Hepatocyte (in vitro differentiated cells): ENCODE data around the gene KDM1B.
A peak's percentile ranks its signal among the peaks of the same experiment; 100 is the strongest.

ENCODE experiments used
- EZH2 ChIP-seq: fragments of 200-600 bp; sonication (generic); IDR thresholded peaks from 2 replicates; pipeline ENCODE4 v1.6.1; 2016; ENCODE audit warnings: antibody characterized with exemption, mild to moderate bottlenecking, borderline replicate concordance
- EZH2phosphoT487 ChIP-seq: fragments of 200-600 bp; sonication (generic); IDR thresholded peaks from one replicate; pipeline ENCODE4 v1.6.1; 2018; ENCODE audit warnings: antibody characterized with exemption, mild to moderate bottlenecking, low read depth, moderate library complexity; ENCODE audit not compliant: unreplicated experiment, severe bottlenecking
- TF ChIP-seq, protein P1 (sequence below): fragments of 200-600 bp; sonication (generic); IDR thresholded peaks from 2 replicates; pipeline ENCODE4 v1.5.1; 2016; ENCODE audit warnings: antibody characterized with exemption, mild to moderate bottlenecking; ENCODE audit not compliant: poor library complexity

DNA sequence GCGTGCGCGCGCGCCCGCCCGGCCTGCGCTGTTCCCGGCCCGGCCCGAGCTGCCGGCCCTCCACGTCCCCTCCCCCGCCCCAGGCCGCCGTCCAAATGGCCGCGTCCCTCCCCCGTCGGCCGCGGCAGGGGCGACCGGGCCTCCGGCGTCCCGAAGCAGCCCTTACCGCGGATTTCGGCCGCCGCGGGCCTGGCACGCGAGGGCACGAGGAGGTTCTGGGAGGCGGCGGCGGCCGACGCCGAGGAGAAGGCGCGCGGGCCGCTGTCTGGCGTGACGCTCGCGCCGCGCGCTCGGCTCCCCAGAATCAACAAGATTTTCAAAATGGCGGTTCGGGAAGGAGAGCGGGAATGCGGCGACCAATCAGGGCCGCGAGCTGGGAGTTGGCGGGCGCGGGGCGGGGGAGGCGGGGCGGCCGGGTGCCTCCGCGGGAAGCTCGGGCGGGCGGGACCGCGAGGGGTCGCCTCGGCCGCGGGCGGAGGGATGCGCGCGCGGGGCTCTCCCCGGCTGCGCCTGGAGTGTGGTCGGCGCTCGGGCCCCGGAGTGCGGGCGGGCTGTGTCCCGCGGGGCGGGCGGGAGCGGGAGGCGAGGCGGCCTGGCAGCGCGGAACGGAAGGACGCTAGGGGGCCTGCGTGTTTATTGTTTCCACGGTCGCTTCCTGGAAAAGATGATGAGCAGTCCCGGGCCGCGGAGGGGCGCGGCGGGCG is 109.1 kb downstream of the KDM1B start, which contains the start of gene DEK:
- TF ChIP-seq, protein P1, sequence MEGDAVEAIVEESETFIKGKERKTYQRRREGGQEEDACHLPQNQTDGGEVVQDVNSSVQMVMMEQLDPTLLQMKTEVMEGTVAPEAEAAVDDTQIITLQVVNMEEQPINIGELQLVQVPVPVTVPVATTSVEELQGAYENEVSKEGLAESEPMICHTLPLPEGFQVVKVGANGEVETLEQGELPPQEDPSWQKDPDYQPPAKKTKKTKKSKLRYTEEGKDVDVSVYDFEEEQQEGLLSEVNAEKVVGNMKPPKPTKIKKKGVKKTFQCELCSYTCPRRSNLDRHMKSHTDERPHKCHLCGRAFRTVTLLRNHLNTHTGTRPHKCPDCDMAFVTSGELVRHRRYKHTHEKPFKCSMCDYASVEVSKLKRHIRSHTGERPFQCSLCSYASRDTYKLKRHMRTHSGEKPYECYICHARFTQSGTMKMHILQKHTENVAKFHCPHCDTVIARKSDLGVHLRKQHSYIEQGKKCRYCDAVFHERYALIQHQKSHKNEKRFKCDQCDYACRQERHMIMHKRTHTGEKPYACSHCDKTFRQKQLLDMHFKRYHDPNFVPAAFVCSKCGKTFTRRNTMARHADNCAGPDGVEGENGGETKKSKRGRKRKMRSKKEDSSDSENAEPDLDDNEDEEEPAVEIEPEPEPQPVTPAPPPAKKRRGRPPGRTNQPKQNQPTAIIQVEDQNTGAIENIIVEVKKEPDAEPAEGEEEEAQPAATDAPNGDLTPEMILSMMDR, result peak; percentile 54
- TF ChIP-seq EZH2, result no peak
- TF ChIP-seq EZH2phosphoT487, result no peak
